NCI-H69 (cell line): Measurements from ENCODE around the gene GRK2.

Experiments used
- DNase-seq: peaks from one replicate; lab custom pipeline; 2025; lab: John Stamatoyannopoulos, UW

The GRK2 gene

DNA sequence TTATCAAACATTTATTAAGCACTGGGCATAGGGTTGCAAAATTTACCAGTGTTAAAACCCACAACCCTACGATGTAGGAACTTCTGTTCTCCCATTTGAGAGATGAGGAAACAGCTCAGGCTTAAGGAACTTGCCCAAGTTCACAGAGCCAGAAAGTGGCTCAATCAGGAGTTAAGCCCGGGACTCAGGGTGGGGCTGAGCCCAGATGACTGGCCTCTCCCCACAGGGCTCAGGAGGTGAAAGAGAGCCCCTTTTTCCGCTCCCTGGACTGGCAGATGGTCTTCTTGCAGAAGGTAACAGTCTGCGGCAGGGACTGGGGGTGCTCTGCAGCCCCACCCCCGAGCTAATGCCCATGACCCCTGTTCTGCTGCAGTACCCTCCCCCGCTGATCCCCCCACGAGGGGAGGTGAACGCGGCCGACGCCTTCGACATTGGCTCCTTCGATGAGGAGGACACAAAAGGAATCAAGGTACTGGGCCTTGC lies 17.2 kb downstream of the GRK2 start:
- DNase-seq = no peak

DNA sequence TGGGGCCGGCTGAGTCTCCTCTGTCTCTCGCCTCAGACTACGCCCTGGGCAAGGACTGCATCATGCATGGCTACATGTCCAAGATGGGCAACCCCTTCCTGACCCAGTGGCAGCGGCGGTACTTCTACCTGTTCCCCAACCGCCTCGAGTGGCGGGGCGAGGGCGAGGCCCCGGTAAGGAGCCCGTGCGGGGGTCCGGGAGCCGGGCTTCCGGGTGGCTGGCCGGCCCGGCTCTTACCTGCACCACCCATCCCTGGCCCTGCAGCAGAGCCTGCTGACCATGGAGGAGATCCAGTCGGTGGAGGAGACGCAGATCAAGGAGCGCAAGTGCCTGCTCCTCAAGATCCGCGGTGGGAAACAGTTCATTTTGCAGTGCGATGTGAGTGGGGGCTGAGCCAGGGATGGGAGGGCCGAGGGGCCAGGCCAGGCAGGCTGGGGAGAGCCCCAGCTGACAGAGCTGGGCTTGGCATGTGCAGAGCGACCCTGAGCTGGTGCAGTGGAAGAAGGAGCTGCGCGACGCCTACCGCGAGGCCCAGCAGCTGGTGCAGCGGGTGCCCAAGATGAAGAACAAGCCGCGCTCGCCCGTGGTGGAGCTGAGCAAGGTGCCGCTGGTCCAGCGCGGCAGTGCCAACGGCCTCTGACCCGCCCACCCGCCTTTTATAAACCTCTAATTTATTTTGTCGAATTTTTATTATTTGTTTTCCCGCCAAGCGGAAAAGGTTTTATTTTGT lies 18.7 kb downstream of the GRK2 start:
- DNase-seq = no peak

DNA sequence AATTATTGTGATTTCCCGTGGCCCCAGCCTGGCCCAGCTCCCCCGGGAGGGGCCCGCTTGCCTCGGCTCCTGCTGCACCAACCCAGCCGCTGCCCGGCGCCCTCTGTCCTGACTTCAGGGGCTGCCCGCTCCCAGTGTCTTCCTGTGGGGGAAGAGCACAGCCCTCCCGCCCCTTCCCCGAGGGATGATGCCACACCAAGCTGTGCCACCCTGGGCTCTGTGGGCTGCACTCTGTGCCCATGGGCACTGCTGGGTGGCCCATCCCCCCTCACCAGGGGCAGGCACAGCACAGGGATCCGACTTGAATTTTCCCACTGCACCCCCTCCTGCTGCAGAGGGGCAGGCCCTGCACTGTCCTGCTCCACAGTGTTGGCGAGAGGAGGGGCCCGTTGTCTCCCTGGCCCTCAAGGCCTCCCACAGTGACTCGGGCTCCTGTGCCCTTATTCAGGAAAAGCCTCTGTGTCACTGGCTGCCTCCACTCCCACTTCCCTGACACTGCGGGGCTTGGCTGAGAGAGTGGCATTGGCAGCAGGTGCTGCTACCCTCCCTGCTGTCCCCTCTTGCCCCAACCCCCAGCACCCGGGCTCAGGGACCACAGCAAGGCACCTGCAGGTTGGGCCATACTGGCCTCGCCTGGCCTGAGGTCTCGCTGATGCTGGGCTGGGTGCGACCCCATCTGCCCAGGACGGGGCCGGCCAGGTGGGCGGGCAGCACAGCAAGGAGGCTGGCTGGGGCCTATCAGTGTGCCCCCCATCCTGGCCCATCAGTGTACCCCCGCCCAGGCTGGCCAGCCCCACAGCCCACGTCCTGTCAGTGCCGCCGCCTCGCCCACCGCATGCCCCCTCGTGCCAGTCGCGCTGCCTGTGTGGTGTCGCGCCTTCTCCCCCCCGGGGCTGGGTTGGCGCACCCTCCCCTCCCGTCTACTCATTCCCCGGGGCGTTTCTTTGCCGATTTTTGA lies 19.5 kb downstream of the GRK2 start:
- no peak for DNase-seq

DNA sequence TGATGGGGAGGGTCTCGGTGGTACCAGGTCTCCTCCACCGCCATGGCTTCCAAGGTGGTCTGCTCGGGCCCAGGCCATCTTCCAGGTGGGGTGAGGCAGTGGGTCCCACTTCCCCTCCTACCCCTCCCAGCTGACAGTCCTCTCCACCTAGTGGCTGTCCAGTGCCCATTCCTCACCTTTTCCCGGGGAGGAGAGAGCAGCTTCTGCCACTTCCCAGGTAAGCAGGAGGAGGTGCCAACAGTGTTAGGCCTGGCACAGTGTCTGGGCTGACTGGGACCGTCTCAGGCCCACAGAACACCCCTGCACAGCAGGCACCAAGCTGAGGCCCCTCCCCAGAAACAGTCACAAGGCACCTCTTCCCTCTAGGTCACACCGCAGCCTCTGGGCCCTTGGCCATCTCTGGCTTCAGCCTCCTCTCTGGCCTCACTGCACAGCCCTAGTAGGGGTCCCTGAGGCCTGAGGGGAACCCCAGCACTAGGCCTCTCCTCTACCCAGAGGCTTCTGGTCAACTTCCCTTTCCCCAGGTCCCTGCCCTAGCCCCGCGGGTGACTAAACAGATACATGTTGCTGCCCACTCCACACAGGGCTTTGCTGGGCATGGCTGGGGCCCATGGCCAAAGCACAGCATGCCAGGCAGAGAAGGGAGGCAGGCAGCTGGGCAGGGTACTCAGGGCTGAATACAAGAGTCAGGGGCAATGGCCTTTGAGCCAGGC lies 20.5 kb downstream of the GRK2 start:
- DNase-seq = no peak

DNA sequence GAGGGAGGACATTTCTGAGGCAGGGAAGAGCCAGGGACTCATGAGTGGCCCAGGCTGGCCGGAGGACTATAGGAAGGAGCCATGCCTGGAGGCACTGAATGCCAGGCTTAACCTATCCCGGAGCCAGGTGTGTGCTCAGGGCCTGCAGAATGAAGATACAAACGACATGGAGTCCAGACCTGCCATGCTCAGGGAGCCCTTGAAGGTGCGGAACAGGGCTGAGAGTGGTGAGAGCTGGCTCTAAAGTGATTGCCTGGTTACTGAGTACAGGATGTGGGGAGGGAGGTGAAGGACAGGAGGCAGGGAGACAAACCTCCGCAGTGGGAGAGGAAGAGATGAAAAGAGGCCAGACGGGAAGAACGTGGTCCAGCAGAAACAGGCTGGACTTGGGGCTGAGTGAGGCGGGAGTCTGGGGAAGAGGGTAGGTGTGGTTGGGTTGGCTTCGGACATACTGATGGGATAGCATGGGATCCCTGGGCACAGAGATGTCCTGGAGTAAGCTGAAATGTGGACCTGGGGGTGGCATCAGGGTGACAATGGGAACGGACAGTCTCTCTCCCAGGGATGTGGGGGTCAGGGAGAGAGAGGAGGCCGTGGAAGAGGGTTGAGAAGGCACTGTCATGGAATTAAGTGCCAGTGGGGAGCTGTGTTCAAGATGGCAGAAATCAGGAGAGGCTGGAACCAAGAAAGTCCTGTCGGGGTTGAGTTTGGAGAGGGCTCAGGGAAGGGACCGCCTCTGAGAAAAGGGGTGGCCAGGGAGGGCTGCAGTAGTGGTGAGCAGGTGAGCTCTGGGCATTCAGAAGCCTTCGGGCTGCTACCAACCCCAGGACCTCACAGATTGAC lies 21.3 kb downstream of the GRK2 start:
- DNase-seq = no peak

DNA sequence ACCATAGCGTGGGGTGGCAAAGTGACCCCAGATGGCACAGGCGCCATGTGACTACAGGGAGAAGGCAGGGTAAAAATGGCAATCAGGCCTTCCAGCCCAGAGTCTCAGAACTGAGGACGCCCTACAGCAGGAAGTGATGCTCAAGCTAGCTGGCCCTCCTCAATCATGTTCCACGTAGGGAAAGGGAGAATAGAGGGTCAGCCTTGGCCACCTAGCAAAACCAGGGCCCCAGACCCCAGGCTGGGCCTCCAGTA lies 21.9 kb downstream of the GRK2 start:
- DNase-seq = no peak

DNA sequence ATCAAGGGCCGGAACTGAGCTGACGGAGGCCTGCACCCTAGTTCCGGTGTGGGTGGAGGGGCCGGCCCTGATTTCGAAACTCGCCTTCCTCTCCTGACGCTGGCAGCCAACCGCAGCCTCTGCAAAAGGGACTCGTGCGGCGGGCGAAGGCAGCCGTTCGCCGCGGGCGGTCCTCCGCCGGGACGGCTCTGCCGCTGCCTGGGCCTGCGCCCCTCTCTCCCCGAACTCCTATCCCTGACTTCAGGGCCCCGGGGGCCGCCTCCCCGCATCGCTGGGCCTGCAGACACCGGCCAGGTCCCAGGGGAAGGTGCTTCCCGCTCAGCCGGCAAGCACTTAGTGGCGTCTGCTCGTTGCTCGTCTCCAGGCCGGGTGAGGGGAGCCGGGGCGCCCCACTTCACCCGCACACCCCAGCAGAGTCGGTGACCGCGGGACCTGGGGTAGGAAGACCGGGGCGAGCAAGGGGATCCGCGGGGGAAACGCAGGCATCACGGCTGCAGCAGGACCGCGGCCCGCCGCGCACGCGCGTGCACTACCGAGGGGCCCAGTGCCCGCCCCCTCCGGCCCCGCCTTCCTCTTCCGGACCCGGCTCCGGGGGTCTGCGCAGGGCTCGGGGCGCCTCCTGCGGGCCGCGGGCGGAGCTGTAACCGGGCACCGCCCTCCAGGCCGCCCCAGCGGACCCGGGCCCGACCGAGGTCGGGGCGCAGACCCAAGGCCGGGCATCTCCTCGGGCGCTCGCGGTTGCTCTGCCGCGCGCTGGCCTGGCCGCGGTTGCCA lies 22.4 kb downstream of the GRK2 start:
- peak; percentile 95 for DNase-seq

DNA sequence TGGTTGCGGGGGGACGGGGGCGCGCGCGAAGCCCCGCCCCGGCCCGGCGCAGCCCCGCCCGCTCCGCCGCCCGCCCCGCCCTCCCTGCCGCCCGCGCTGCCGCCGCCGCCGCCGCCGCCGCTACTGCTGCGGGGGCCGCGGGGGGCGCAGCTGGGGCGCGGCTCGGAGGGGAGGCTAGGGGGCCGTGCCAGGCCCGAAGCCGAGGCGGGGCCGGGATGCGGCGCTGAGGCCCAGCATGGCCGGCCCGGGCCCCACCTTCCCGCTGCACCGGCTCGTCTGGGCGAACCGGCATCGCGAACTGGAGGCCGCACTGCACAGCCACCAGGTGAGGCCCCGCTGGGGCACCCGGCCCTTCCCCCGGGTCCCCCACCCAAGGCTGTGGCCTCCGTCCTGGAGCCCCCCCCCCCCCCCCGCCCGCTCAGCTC lies 23.0 kb downstream of the GRK2 start, which contains the start of gene ANKRD13D:
Gene ANKRD13D, plus strand, starts transcription at position 78 of the 425 bp plus-strand sequence. Its CDS starts 158 bp downstream, at position 236.
- no peak for DNase-seq

DNA sequence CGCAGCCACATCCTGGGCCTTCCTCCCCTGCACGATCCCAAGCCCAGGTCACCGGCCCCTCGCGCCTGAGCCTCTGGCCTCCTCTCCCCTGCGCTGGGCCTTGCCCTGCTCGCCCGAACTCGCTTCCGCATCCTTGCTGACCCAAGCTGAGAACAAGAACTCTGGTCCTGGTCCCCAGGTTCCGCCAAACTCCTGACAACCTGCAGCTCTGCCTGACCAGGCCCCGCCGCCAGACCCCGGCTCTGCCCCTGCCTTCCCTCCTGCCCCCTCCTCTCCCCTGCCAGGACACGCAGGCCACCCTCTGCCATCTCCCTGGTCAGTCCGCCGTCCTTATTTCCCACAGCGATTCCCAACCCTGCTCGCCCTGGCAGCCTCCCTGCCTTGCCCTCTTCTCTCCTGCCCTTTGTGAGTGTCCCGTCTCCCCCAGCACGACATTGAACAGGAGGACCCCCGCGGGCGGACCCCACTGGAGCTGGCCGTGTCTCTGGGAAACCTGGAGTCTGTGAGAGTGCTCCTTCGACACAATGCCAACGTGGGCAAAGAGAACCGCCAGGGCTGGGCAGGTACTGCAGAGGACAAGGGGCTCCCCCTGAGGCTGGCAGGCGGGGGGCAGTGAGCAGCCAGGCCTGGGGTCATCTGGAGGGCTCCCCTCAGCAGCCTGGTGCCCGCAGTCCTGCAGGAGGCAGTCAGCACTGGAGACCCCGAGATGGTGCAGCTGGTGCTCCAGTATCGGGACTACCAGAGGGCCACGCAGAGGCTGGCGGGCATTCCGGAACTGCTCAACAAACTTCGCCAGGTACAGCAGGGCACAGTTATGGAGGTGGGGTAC lies 23.6 kb downstream of the GRK2 start:
- DNase-seq = no peak

DNA sequence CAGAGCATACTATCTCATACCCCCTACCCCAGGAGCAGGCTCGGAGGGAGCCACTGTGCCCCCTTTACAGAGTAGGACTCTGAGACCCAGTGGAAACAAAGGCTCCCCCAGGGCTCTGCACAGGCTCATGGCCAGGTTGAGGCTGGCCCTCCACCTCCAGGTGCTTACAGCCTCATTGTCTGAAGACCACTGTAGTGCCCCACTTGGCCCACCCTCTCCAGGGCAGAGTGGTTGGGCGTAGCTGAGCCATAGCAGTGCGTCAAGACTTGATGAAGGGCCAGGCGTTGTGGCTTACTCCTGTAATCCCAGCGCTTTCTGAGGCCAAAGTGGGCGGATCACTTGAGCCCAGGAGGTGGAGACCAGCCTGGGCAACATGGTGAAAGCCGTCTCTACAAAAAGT lies 24.5 kb downstream of the GRK2 start:
- DNase-seq = no peak

DNA sequence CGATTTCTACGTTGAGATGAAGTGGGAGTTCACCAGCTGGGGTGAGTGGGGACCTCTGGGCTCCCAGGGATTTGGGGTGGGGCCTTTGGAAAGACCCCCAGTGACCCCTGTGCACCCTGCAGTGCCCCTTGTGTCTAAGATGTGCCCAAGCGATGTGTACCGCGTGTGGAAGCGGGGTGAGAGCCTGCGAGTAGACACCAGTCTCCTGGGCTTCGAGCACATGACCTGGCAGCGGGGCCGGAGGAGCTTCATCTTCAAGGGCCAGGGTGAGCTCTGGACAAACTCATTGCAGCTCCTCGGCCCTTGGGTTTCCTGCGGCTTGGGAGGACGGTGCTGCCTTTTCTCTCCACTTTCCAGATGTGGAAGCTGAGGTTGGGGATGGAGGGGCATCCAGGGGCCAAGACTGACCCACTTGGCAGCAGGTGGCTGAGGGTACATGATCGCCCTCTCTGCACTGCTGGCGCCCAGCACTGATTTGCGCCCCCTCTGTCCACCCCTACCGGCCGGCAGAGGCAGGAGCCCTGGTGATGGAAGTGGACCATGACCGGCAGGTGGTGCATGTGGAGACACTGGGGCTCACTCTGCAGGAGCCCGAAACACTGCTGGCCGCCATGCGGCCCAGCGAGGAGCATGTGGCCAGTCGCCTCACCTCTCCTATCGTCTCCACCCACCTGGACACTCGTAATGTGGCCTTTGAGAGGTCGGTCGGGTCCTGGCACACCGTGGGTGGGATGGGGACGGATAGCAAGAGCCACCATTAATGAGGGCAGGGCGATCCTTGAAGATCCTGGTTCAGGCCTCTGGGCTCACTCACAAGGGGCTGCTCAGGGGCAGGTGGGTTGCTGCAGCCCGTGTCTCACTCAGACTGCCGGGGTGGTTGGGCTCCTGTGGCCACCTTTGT lies 25.5 kb downstream of the GRK2 start:
- DNase-seq = no peak

DNA sequence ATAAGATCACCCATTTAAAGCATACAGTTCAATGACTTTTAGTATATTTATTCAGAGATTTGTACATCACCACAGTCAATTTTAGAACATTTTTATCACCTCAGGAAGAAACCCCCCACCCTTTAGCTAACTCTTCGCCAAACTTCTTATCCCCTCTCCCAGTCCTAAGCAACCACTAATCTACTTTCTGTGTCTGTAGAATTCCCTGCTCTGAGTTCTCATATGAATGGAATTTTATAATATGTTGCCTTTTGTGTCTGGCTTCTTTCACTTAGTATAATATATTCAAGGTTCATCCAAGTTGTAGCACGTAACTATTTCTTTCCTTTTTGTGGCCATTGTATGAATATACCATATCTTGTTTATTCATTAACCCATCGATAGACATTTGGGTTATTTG lies 26.4 kb downstream of the GRK2 start:
- DNase-seq = no peak

DNA sequence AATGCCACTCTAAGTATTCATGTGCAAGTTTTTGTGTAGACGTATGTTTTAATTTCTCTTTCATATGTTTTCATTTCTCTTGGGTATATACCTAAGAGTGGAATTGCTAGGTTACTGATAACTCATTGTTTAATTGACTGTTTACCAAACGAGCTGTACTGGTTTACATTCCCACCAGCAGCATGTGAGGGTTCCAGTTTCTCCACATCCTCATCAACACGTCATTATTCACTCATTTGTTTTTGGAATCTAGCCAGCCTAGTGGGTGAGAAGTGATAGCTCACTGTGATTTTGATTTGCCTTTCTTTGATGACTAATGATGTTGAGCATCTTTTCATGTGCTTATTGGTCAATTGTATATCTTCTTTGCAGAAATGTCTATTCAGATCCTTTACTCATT lies 26.8 kb downstream of the GRK2 start:
- peak; percentile 67 for DNase-seq

DNA sequence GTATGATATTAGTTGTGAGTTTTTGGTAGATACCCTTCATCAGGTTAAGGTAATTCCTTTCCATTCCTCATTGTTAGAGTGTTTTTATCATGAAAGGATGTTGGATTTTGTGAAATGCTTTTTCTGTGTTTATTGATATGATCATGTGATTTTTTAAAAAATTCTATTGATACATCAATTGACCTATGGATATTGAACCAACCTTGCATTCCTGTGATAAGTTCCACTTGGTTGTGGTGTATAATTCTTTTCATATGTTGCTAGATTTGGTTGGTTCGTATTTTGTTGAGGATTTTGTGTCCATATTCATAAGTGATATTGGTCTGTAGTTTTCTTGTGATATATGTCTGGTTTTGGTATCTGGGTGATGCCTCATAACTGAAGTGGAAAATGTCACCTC lies 29.6 kb downstream of the GRK2 start:
- peak; percentile 22 for DNase-seq

DNA sequence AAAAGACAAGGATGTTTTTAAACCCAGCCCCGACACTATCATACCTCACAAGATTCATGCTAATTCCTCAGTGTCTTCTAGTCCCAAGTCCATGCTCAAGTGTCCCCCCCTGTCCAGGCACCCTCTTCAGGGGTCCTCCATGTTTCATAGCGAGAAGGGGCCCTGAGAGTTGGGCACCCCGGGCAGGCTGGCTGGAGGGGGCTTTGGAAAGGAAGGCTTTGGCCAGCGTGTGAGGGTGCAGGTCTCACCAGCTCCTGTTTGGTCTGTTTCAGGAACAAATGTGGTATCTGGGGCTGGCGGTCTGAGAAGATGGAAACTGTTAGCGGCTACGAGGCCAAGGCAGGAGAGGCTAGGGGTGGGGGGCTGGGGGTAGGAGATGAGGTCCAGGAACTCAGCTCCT lies 32.5 kb downstream of the GRK2 start:
- DNase-seq = no peak

DNA sequence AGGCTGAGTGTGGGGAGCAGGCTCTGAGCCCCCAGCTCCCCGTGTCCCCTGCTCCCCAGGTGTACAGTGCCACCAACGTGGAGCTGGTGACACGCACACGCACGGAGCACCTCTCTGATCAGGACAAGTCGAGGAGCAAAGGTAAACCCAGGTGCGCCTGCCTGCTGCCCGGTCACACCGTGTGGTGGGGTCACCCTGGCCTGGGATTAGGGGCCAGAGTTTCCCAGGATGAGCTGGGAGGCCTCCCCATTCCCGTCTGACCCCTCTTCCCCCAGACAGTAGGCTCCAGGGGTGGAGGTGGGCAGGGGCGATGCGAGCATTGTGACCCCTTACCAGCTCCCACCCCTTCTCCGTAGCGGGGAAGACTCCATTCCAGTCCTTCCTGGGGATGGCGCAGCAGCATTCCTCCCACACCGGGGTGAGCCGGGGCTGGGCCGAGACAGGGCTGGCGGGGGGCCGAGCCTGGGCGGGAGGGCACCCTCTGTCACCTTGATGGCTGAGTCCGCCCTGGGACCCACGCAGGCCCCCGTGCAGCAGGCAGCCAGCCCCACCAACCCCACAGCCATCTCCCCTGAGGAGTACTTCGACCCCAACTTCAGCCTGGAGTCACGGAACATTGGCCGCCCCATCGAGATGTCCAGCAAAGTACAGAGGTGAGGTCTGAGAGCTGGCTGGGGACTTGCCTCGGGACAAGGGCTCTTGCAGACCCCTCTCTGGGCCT lies 33.4 kb downstream of the GRK2 start:
- no peak for DNase-seq

DNA sequence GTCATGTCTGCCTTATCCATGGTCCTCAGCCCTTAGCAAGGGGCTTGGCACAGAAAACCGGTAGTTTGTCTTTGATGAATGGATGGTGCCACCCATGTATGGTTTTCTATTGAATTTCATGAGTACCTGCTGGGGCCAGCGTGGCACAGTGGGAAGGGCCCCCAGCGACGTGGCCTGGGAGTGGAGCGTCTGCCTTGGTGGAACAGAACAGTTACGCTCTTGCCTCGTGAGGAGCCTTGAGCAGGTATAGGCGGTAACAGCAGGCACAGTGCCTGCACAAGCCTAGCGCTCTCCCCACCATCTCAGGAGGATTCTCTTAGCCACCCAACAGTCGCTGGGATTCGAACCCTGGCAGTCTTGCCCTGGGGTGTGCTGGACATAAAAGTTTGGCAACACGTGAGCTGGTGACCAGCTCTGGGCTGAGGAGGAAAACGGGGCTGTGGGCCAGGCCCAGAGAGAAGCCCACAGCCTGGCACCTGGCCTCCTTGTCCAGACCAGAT lies 34.0 kb downstream of the GRK2 start:
- DNase-seq = no peak

DNA sequence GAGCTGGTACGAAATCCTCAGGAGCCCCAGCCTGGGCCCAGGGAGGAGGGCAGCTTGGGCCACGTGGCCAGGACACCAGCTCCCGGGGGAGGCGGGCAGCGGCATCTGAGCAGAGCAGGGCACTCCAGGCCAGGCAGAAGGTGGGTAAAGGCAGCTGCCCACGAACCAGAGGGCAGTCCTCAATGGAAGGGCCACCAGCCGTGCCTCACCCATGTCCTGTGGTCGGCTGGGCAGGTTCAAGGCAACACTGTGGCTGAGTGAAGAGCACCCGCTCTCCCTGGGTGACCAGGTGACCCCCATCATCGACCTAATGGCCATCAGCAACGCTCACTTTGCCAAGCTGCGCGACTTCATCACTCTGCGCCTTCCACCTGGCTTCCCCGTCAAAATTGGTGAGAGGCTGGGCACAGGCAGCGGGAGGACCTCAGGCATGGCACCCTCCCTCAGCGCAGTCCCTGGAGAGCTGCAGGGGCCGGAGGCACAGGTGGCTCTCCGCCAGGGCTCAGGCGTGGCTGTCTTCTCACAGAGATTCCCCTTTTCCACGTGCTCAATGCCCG lies 34.6 kb downstream of the GRK2 start:
- no peak for DNase-seq
